Activated naive CD8-positive, alpha-beta T cell (primary cell): ENCODE measurements around the gene TMEM255B.

ENCODE experiments used
- H3K27ac Mint-ChIP-seq: one replicate; pipeline ENCODE4 v1.8.0; 2021; ENCODE audit warnings: mixed read lengths
- H3K27me3 Mint-ChIP-seq: one replicate; pipeline ENCODE4 v1.8.0; 2021; ENCODE audit warnings: mixed read lengths
- H3K36me3 Mint-ChIP-seq: one replicate; pipeline ENCODE4 v1.8.0; 2021; ENCODE audit warnings: mixed read lengths
- H3K4me1 Mint-ChIP-seq: one replicate; pipeline ENCODE4 v1.8.0; 2021; ENCODE audit warnings: low read depth, mixed read lengths
- H3K4me3 Mint-ChIP-seq: one replicate; pipeline ENCODE4 v1.8.0; 2021; ENCODE audit warnings: mild to moderate bottlenecking, mixed read lengths
- H3K9me3 Mint-ChIP-seq: one replicate; pipeline ENCODE4 v1.8.0; 2021; ENCODE audit warnings: low read depth, mixed read lengths

The TMEM255B gene

GRCh38 chr13:113731192-113732175 is 27.5 kb upstream of the TMEM255B start:
- Mint-ChIP-seq H3K36me3 (no peaks in the 10 kb centered on the region), H3K9me3 (no peaks in the 10 kb centered on the region), H3K4me3 (no peak overlapping the region)

GRCh38 chr13:113732176-113732960 is 26.7 kb upstream of the TMEM255B start:
- Mint-ChIP-seq H3K4me3 (no peak overlapping the region), H3K9me3 (no peaks in the 10 kb centered on the region), H3K36me3 (no peaks in the 10 kb centered on the region), H3K27me3 (peaks cover 13% of the 10 kb centered on the region), H3K27ac (no peak overlapping the region), H3K4me1 (no peaks in the 10 kb centered on the region)

More at GRCh38 chr13:113731192-113732175, 27.5 kb upstream of the TMEM255B start:
- Mint-ChIP-seq H3K27me3 (peaks cover 13% of the 10 kb centered on the region), H3K4me1 (no peaks in the 10 kb centered on the region), H3K27ac (no peak overlapping the region)

DNA sequence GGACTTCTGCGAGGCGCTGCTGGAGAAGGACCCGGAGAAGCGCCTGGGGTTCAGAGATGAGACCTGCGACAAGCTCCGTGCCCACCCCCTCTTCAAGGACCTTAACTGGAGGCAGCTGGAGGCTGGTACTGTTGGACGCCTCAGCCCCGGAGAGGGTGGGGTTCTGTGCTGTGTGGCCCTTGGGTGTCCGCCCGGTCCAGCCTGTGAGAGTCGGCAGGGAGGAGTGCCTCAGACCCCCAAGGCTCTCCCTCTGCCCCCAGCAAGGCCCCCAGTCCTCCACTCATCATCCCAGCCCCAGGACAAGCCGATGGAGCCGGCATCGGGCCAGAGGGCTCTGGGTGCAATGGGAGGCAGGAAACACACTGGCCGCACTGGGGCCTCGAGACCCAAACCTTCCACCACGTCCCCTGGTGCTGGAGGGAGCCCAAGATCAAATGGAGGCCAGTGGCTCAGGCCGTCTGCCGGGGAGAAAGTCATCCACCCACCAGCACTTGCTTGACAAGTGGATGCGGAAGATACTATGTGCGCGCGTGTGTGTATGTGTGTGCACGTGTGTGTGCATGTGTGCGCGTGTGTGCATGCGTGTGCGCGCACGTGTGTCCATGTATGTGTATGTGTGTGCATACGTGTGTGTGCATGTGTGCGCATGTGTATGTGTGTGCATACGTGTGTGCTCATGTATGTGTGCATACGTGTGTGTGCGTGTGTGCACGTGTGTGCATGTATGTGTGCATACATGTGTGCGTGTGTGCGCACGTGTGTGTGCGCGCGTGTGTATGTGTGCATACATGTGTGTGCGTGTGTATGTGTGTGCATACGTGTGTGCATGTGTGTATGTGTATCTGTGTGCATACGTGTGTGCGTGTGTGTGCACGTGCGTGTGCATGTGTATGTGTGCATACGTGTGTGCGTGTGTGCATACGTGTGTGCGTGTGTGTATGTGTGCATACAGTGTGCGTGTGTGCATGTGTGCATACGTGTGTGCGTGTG is 25.8 kb upstream of the TMEM255B start:
- Mint-ChIP-seq H3K4me3 (no peak overlapping the region), H3K4me1 (no peaks in the 10 kb centered on the region), H3K36me3 (no peaks in the 10 kb centered on the region), H3K9me3 (no peaks in the 10 kb centered on the region), H3K27me3 (peaks cover 13% of the 10 kb centered on the region), H3K27ac (no peak overlapping the region)

DNA sequence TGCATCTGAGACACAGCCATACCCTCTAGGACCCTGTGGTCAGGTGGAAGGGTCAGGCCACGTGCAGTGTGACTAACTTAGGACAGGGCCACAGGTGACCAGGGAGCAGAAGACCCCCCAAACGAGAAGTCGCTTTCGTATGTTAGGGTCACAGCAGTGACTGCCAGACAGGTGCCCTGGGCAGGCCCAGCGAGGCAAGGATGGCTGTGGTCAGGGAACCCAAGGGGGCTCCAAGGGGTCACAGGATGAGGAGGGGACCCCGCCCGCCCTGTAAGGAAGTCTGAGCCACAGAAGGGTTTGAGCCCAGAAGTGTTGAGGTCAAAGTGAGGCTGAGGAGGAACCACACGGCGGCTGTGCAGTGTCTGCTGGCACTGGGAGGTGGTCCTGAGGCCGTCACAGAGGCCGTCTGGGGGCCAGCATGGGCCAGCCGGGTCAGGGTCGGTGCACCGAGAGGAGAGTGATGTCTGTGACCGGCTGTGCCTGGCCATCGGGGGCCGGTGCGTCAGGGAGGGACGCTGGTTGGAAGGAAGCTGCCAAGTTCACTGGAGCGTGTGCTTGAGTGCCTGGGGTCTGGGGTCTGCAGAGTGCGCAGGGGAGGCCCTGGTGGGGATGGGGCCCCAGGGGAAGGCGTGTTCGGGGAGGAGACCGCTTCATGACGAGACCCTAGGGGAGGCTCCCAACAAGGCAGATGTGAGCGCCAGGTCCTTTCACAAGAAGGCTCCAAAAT is 24.8 kb upstream of the TMEM255B start:
- Mint-ChIP-seq H3K9me3 (no peaks in the 10 kb centered on the region), H3K36me3 (no peaks in the 10 kb centered on the region), H3K4me3 (no peak overlapping the region), H3K27me3 (peaks cover 6% of the 10 kb centered on the region), H3K27ac (no peak overlapping the region), H3K4me1 (no peaks in the 10 kb centered on the region)

- H3K4me1 Mint-ChIP-seq, result no peaks in the 10 kb centered on the region
- H3K9me3 Mint-ChIP-seq, result no peaks in the 10 kb centered on the region
- H3K27me3 Mint-ChIP-seq, result peaks cover 5% of the 10 kb centered on the region
- no peak overlapping the region for H3K4me3 Mint-ChIP-seq
- H3K36me3 Mint-ChIP-seq, result no peaks in the 10 kb centered on the region
- H3K27ac Mint-ChIP-seq, result no peak overlapping the region
Measured at GRCh38 chr13:113734826-113735125, 24.2 kb upstream of the TMEM255B start.

DNA sequence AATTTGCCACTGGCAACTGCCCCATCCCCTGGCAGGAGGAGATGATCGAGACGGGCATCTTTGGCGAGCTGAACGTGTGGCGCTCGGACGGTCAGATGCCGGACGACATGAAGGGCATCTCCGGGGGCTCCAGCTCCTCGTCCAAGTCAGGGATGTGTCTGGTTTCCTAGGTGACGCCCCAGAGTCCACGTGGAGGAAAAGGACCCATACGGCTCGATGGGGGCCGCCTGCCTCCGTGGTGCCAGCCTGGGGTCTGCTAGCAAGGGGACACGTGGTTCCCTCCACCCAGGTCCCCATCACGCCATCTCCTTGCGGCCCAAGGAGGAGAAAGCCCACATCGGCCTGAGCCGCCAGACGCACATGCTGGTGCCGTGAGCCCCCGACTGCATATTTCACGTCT is 23.8 kb upstream of the TMEM255B start:
- no peaks in the 10 kb centered on the region for H3K9me3 Mint-ChIP-seq
- H3K4me1 Mint-ChIP-seq, result no peaks in the 10 kb centered on the region
- peaks cover 5% of the 10 kb centered on the region for H3K27me3 Mint-ChIP-seq
- no peaks in the 10 kb centered on the region for H3K36me3 Mint-ChIP-seq
- no peak overlapping the region for H3K27ac Mint-ChIP-seq
- H3K4me3 Mint-ChIP-seq, result no peak overlapping the region

GRCh38 chr13:113735750-113736149 is 23.3 kb upstream of the TMEM255B start:
- no peaks in the 10 kb centered on the region for H3K9me3 Mint-ChIP-seq
- H3K4me3 Mint-ChIP-seq, result no peak overlapping the region
- H3K36me3 Mint-ChIP-seq, result no peaks in the 10 kb centered on the region
- H3K4me1 Mint-ChIP-seq, result peaks cover under 1% of the 10 kb centered on the region
- H3K27ac Mint-ChIP-seq, result no peak overlapping the region
- H3K27me3 Mint-ChIP-seq, result peaks cover 1% of the 10 kb centered on the region

- no peak overlapping the region for H3K27ac Mint-ChIP-seq
- H3K4me1 Mint-ChIP-seq, result peaks cover 6% of the 10 kb centered on the region
- H3K4me3 Mint-ChIP-seq, result no peak overlapping the region
- H3K27me3 Mint-ChIP-seq, result peaks cover 2% of the 10 kb centered on the region
- no peaks in the 10 kb centered on the region for H3K36me3 Mint-ChIP-seq
- H3K9me3 Mint-ChIP-seq, result no peaks in the 10 kb centered on the region
Measured at GRCh38 chr13:113736258-113736731, 22.7 kb upstream of the TMEM255B start.

GRCh38 chr13:113737803-113738202 is 21.2 kb upstream of the TMEM255B start:
- no peak overlapping the region for H3K4me3 Mint-ChIP-seq

DNA sequence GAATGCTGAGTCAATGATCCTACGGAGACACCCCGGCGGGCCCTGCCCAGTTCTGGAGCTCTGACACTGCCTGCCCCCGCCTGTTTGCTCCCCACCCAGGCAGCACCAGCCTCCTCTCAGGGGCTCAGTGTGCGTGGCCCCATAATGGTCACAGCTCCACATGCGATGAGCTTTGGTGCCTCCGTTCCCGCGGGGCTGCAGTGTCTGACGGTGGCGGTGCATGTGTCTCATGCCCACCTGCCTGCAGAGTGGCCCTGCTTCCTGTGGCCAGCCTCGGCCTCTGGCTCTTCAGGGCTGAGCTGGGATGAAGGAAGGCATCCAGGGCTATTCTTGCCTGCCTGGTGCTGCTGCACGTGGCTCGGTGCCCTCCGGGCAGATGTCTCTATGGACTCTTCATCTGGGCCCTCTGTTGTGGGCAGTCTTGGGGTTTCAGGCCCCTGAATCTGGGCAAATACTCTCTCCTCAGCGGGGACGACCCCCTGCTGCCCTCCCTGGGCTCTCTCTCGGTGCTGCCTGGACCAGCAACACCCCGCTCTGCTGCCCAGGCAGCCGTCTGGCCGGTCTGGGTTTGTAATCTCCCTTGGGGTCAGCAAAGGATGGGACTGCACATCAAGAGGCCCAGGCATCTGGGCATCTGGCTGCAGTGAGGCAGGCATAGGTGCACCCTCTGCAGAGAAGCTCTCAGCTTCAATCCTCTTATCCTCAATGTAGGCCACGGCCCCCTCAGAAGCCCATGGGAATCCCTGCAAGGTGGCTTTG is 19.3 kb upstream of the TMEM255B start:
- Mint-ChIP-seq H3K27me3 (peaks cover 4% of the 10 kb centered on the region), H3K9me3 (no peaks in the 10 kb centered on the region), H3K4me3 (no peak overlapping the region), H3K36me3 (no peaks in the 10 kb centered on the region), H3K4me1 (peaks cover 20% of the 10 kb centered on the region), H3K27ac (no peak overlapping the region)

More at GRCh38 chr13:113737803-113738202, 21.2 kb upstream of the TMEM255B start:
- Mint-ChIP-seq H3K36me3 (no peaks in the 10 kb centered on the region), H3K4me1 (peaks cover 20% of the 10 kb centered on the region), H3K9me3 (no peaks in the 10 kb centered on the region), H3K27me3 (peaks cover 4% of the 10 kb centered on the region), H3K27ac (no peak overlapping the region)

- Mint-ChIP-seq H3K27ac (no peak overlapping the region), H3K27me3 (peaks cover 4% of the 10 kb centered on the region), H3K9me3 (no peaks in the 10 kb centered on the region), H3K4me3 (no peak overlapping the region), H3K36me3 (no peaks in the 10 kb centered on the region), H3K4me1 (peaks cover 21% of the 10 kb centered on the region)
Measured at GRCh38 chr13:113740286-113740556, 18.8 kb upstream of the TMEM255B start.

DNA sequence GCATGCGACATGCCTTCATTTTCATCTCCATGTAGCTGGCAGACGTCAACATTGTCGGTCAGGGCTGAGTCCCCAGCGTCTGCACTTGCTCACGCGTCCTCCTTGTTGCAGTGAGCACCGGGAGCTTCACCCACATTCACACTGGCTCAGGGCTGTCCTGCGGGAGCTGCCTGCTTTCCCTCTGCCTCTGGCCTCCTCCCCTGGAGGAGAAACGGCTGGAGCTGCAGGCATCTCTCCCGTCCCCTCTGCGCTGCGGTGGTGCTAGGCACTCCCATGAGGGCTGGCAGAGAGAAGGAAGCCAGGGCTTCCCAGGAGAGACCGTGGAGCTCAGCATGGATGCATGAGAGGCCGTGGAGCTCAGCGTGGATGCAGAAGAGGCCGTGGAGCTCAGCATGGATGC is 18.4 kb upstream of the TMEM255B start:
- Mint-ChIP-seq H3K27ac (no peak overlapping the region), H3K9me3 (no peaks in the 10 kb centered on the region), H3K36me3 (no peaks in the 10 kb centered on the region), H3K4me1 (peaks cover 21% of the 10 kb centered on the region), H3K4me3 (no peak overlapping the region), H3K27me3 (peaks cover 5% of the 10 kb centered on the region)

DNA sequence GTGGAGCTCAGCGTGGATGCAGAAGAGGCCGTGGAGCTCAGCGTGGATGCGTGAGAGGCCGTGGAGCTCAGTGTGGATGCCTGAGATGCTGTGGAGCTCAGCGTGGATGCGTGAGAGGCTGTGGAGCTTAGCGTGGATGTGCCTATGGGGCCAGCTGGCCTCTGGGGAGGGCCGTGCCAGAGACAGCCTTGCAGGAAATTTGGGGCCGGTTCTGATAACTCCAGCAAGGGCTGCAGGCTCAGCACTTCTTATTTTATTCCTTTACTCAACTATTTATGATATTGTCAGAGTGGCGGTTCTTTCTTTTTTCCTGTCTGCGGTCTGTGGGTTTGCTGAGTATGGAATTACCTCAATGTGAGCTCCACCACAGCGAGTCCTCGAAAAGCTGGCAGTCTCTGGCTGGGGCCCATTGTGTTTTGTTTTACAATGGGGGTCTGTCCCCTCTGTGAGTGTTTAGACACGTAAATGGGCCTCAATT is 17.8 kb upstream of the TMEM255B start:
- peak overlapping the region; percentile 51 for H3K4me3 Mint-ChIP-seq
- no peaks in the 10 kb centered on the region for H3K36me3 Mint-ChIP-seq
- H3K27me3 Mint-ChIP-seq, result peaks cover 6% of the 10 kb centered on the region
- H3K27ac Mint-ChIP-seq, result no peak overlapping the region
- H3K4me1 Mint-ChIP-seq, result peaks cover 21% of the 10 kb centered on the region
- no peaks in the 10 kb centered on the region for H3K9me3 Mint-ChIP-seq
